GM12874 (cell line): ENCODE data around the gene ANKRD52.

Experiments
- TF ChIP-seq, protein P1 (sequence below): IDR thresholded peaks from 2 replicates; pipeline ENCODE4 v1.5.1; 2011; ENCODE audit warnings: low read depth, mild to moderate bottlenecking, control low read depth, low read length, moderate library complexity; ENCODE audit not compliant: insufficient read depth

ANKRD52 gene

DNA sequence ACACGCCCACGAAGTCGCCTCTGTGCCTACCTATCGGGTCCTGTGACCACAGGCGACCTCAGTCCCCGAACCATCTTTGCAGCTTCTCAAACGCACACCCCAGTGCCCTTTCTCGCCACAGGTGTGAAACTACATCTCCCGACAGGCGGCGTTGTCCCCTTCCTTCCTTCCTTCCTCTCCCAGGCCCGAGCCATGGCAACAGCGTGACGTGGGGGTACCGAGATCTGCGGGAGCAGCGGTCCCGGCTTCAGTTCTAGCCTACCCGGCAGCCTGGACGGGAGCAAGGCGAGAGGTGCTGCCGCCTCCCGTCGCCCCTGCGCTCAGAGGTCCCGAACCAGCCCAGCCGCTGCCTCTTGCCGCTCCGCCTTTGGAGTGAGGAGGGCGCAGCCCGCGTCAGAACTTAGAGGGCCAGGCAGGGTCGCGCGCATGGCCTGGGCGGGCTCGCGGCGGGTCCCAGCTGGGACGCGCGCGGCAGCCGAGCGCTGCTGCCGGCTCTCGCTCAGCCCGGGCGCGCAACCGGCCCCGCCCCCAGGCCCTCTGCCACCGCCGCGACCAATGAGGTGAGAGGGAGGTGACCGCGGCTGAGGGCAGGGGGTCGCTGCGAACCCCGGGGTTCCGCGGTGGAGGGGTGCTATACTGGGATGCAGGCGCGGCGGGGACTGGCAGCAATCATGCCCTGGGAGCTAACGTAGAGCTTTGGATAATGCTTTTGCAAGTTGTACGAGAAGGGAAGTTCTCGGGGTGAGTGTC lies 8.7 kb upstream of the ANKRD52 start, which contains the start of gene COQ10A:
COQ10A (plus strand) TSS at position 250 of the 750 bp plus-strand sequence; CDS start at position 427, 177 bp downstream.
- TF ChIP-seq, protein P1, sequence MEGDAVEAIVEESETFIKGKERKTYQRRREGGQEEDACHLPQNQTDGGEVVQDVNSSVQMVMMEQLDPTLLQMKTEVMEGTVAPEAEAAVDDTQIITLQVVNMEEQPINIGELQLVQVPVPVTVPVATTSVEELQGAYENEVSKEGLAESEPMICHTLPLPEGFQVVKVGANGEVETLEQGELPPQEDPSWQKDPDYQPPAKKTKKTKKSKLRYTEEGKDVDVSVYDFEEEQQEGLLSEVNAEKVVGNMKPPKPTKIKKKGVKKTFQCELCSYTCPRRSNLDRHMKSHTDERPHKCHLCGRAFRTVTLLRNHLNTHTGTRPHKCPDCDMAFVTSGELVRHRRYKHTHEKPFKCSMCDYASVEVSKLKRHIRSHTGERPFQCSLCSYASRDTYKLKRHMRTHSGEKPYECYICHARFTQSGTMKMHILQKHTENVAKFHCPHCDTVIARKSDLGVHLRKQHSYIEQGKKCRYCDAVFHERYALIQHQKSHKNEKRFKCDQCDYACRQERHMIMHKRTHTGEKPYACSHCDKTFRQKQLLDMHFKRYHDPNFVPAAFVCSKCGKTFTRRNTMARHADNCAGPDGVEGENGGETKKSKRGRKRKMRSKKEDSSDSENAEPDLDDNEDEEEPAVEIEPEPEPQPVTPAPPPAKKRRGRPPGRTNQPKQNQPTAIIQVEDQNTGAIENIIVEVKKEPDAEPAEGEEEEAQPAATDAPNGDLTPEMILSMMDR: peak; percentile 54

DNA sequence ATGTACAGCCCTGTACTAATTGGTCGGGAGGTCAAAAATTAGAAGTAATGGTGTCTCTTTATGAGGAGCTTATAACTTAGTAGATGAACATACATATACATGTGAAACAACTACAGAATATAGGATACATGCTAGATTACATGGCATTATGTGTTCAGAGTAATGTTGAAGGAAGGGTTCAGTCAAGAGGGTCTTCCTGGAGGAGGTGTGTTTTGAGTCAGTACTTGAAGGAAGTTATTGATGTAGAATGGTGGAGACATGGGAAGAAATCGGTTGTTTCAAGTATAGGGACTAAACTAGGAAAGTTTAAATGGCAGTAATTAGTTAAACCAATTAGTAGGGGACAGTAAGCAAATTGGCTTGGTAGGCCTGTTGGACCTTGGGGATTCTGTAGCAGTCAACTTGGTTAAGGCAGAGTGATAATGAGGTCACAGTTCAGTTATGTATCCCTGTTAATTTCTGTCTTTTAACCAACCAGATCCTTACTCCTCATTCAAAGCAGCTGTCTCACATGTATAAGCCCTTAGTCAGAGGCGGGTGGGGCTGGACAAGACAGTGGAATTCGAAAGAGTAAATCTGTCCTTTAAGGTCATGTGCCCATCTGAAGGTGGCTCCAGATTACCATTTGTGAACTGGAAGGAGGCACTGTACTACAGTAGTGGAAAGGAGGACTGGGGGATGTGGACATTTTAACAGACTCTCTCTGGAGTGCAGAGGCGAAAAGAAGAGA lies 3.5 kb upstream of the ANKRD52 start:
- TF ChIP-seq, protein P1: no peak

DNA sequence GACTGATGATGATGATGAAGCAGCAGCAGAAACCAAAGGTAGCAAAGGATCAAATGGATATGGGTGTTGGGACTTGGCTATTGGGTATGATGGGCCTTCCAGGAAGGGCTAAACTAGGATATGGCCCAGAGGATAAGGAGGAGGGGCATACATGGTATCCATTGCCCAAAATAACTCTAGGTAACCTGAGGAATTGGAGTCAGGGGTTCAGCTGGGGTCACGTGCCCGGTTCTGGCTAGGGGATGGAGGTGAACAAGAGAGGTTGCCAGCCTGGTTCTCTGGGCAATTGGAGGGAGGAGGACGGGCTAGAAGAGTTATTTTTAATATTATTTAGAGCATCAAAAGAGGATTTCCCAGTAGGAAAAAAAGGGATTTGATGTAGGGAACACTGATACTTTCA lies 2.7 kb upstream of the ANKRD52 start:
- TF ChIP-seq, protein P1: no peak

DNA sequence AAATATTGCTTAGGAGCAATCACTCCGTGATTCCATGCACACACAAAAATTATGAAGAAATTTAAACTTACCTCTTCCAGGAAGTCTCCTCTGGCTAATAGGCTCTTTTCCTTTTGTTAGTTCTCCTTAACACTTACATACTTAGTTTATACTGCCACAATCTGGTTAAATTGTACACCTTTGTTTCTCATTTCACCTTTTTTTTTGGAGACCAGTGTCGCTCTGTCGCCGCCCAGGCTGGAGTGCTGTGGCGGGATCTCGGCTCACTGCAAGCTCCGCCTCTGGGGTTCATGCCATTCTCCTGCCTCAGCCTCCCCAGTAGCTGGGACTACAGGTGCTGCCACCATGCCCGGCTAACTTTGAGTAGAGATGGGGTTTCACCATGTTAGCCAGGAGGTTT lies 2.2 kb upstream of the ANKRD52 start:
- TF ChIP-seq, protein P1: no peak

DNA sequence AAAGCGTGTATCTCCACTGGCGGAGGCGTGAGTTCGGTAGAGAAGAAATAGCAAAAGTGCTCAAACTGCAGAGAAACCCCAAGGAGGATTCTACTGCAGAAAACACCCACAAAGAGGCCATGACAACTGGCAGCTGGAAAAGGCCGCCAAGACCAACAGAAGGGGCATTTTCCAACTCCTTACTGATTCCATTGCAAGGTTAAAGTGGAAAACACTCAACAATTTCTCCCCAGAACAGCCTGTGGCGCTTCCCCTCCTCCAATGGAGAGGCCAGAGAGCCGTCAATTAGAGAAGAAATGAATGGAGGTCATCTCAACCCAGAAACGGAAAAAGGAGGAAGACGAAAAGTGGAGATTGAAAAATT lies 618 bp upstream of the ANKRD52 start:
- TF ChIP-seq, protein P1: no peak

DNA sequence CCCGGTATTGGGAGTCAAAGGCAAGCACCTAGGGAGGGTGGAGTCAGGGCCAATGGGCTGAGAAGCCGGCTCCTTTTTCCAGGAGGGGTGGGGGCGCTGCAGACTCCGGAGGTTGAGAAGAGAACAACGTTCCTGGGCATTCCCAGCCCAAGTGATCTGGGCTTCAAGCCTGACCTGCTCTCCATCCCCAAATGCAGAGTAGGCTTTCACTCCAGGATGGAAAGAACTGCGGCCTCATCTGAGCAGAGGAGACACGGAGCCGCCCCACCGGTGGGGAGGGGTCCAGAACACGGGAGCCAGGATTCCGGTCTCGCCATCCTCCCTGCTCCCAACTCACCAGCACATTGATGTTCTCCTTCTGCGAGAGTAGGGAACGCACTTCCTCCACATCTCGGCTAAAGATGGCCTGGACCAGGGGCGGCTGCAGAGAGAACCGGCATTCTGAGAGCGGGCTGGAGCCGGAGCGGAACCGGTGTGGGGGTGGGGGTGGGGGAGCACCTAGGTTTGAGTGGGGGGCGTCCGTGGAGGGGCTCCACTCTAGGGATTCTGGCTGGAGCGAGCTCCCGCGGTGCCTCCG lies 605 bp downstream of the ANKRD52 start:
- TF ChIP-seq, protein P1: 0 out of 2 replicates have a peak, but pooled peaks have one; percentile 18

DNA sequence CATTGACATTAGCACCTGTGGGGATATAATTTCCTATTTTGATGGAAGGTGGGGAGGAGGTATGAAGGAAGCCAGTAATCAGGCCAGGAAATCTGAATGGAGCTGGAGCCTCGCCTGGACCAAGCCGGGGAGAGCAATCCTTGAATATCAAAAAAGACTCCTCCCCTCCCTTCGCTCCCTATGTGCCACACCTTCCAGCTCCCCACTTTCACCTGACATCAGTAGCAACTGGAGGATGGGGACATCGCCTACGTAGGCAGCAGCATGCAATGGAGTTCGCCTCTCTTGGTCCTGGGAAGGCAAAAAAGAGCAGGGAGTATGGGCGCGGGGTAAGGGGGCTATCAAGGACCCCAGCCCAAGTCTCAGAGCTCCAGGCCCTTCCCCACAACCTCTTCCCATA lies 1.1 kb downstream of the ANKRD52 start:
- TF ChIP-seq, protein P1: no peak
